ENCODE data around the gene C1orf185. TPM values are rescaled to one million over a fixed set of nuclear protein-coding genes. Genes with fewer than 3 reads are reported as not detected.

Gene C1orf185
- total and polyA plus RNA-seq, 9 of the 15 experiments (the other 6 are each of a cell fraction or from before 2014, with no cell fraction given), result not detected

DNA sequence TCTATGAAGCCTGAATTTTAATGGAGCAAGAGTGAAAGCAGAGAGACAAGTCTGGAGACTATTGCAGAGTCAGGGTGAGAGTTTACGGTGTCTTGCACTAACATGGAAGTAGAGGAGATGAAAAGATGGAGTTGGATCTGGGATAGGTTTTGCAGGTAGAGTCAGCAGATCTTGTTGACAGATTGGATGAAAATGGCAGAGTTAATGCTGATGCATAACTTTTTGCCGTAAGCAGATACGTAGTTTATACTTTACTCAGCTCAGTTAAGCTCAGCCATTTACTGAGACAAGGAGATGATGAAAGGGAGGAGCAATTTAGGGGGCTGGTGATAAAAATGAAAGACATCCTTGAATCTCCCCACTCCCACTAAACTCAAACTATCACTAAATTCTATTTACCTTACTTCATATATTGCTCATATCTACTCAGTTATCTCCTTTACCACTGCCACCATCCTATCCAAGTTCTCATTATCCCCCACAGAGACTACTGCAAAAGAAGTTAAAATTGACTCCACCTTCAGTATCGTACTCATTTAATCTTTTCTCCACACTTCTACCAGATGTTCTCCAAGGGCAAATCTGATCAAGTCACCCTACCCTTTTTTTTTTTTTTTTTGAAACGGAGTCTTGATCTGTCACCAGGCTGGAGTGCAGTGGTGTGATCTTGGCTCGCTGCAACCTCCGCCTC, 13.8 kb downstream of the C1orf185 start (continued):
- TF ChIP-seq, protein P1, sequence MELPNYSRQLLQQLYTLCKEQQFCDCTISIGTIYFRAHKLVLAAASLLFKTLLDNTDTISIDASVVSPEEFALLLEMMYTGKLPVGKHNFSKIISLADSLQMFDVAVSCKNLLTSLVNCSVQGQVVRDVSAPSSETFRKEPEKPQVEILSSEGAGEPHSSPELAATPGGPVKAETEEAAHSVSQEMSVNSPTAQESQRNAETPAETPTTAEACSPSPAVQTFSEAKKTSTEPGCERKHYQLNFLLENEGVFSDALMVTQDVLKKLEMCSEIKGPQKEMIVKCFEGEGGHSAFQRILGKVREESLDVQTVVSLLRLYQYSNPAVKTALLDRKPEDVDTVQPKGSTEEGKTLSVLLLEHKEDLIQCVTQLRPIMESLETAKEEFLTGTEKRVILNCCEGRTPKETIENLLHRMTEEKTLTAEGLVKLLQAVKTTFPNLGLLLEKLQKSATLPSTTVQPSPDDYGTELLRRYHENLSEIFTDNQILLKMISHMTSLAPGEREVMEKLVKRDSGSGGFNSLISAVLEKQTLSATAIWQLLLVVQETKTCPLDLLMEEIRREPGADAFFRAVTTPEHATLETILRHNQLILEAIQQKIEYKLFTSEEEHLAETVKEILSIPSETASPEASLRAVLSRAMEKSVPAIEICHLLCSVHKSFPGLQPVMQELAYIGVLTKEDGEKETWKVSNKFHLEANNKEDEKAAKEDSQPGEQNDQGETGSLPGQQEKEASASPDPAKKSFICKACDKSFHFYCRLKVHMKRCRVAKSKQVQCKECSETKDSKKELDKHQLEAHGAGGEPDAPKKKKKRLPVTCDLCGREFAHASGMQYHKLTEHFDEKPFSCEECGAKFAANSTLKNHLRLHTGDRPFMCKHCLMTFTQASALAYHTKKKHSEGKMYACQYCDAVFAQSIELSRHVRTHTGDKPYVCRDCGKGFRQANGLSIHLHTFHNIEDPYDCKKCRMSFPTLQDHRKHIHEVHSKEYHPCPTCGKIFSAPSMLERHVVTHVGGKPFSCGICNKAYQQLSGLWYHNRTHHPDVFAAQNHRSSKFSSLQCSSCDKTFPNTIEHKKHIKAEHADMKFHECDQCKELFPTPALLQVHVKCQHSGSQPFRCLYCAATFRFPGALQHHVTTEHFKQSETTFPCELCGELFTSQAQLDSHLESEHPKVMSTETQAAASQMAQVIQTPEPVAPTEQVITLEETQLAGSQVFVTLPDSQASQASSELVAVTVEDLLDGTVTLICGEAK (IDR thresholded peaks at IDR 0.05), result no peak
- TF ChIP-seq, protein P1 (CRISPR knock-in tag; IDR thresholded peaks at IDR 0.05), result no peak
- TF ChIP-seq, protein P2, sequence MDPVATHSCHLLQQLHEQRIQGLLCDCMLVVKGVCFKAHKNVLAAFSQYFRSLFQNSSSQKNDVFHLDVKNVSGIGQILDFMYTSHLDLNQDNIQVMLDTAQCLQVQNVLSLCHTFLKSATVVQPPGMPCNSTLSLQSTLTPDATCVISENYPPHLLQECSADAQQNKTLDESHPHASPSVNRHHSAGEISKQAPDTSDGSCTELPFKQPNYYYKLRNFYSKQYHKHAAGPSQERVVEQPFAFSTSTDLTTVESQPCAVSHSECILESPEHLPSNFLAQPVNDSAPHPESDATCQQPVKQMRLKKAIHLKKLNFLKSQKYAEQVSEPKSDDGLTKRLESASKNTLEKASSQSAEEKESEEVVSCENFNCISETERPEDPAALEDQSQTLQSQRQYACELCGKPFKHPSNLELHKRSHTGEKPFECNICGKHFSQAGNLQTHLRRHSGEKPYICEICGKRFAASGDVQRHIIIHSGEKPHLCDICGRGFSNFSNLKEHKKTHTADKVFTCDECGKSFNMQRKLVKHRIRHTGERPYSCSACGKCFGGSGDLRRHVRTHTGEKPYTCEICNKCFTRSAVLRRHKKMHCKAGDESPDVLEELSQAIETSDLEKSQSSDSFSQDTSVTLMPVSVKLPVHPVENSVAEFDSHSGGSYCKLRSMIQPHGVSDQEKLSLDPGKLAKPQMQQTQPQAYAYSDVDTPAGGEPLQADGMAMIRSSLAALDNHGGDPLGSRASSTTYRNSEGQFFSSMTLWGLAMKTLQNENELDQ (CRISPR knock-in tag; IDR thresholded peaks at IDR 0.05; ENCODE audit: borderline replicate concordance), result no peak
- TF ChIP-seq CHCHD3 (CRISPR knock-in tag; IDR thresholded peaks at IDR 0.05) (no peak), C11orf30 (IDR thresholded peaks at IDR 0.05; ENCODE audit: low read depth) (peak; percentile 90; the same call in 1 of the 2 replicates), CBFA2T3 (IDR thresholded peaks at IDR 0.05) (peak; percentile 72), ZNF586 (CRISPR knock-in tag; conservative IDR thresholded peaks at IDR 0.05) (no peak), NCOA1 (IDR thresholded peaks at IDR 0.05; ENCODE audit: low read depth) (no peak), NR2C2 (CRISPR knock-in tag; IDR thresholded peaks at IDR 0.05) (no peak), NR2C2 (tag; IDR thresholded peaks at IDR 0.05) (no peak), JUND (IDR thresholded peaks at IDR 0.05; ENCODE audit: borderline replicate concordance, low read depth, low read length) (no peak), JUND (tag; IDR thresholded peaks at IDR 0.05; ENCODE audit: borderline replicate concordance, low read depth, low read length) (no peak), ZNF668 (CRISPR knock-in tag; IDR thresholded peaks at IDR 0.05) (no peak), ZEB2 (IDR thresholded peaks at IDR 0.05) (peak; percentile 33; the same call in 1 of the 2 replicates), HNRNPLL (IDR thresholded peaks at IDR 0.05; ENCODE audit: low read depth, low read length, poor library complexity, severe bottlenecking) (no peak)

Data from K562 (cell line).